Neuron (in vitro differentiated cells): ENCODE data around the gene DFFA.
"Not testable (repeated sequence)": the region's sequence is repeated elsewhere in the genome, so short reads cannot be mapped to it uniquely, and the experiment has no call there.

Source experiments
- H2AFZ ChIP-seq: one replicate; pipeline ENCODE4 v1.6.1; 2013; ENCODE audit warnings: low read depth, mild to moderate bottlenecking, inconsistent platforms, low read length, moderate library complexity
- H3K27me3 ChIP-seq: one replicate; pipeline ENCODE4 v1.6.1; 2013; ENCODE audit warnings: low read length; ENCODE audit not compliant: insufficient read depth
- H3K36me3 ChIP-seq: one replicate; pipeline ENCODE4 v1.6.1; 2013; ENCODE audit warnings: low read length; ENCODE audit not compliant: insufficient read depth
- H3K4me1 ChIP-seq: one replicate; pipeline ENCODE4 v1.6.1; 2013; ENCODE audit warnings: low read length; ENCODE audit not compliant: insufficient read depth
- H3K4me3 ChIP-seq: 2 replicates; pipeline ENCODE4 v1.5.1; 2013; ENCODE audit warnings: mild to moderate bottlenecking, low read length, moderate library complexity
- H3K9me3 ChIP-seq: one replicate; pipeline ENCODE4 v1.6.1; 2013; ENCODE audit warnings: low read length

Gene DFFA

DNA sequence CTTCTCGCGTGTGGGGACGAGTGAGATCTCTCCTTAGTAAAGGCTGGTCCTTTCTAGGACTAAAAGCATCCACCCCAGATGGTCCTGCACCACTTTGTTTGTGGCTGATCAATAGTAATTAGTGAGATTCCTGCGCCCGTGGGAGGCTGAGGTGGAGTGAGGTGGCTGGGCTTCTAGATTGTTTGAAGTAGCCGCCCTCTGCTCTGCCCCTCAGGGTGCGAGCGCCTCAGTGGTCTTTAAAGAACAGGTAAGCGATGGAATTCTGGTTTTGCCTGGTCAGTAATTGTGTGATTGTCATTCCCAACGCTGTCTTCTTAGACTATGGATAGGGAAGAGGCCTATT, 23.1 kb upstream of the DFFA start:
- Histone ChIP-seq H3K27me3 (no peaks in the 10 kb centered on the region), H2AFZ (no peak overlapping the region), H3K4me1 (peaks cover 31% of the 10 kb centered on the region), H3K9me3 (no peaks in the 10 kb centered on the region), H3K4me3 (no peak overlapping the region), H3K36me3 (peaks cover 8% of the 10 kb centered on the region)

DNA sequence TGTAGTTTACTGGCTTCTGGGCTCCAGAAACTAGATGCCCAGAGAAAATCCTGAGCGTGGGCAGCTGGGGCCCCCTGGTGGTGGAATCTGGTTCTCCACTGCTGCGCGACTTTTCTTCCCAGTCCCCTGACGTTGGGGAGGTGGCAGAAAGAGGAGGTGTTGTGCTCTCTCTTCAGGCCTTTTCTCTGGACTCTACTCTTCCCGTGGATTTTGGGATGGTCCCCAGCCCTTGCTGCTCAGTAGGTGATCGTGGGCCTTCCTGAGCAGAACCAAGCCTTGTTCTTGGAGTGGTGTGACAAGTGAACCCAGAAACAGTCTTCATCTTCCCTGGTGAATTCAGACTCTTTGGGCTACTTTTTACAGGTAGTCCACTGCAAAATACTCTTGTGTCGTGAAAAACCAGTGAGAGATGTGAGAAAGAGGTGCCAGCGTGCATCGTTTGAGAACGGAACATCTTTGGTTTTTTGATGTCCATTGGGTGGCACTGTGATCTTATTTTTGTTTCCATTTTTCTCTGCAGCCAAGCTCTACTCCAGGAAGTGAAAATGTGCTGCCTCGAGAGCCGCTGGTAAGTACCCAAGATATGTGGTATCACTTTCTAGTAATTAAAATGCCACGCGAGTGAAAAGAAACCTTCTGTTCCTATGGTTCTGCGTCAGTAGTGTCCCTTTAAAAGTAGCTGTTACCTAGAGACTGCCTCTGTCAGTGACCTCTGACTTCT, 22.6 kb upstream of the DFFA start:
- H3K4me3 ChIP-seq, result no peak overlapping the region

DNA sequence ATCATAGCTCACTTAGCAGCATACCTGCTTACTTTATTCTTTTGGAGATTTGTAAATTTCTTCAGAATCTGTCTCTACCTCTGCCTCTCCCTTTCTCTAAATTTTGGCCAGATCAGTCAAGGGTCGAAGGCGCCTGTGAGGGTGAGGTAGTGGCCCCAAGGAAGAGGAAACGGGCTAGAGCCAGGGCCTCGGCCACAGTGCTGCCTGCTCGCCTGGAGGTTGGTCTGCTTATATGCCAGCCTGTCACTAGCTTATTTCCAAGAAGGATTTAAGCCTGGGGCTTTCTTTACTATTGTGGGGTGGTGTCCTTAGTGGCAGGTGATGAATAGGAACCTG, 22.1 kb upstream of the DFFA start:
- H3K9me3 ChIP-seq, result no peaks in the 10 kb centered on the region
- H2AFZ ChIP-seq, result no peak overlapping the region
- H3K4me1 ChIP-seq, result peaks cover 41% of the 10 kb centered on the region
- no peak overlapping the region for H3K4me3 ChIP-seq
- no peaks in the 10 kb centered on the region for H3K27me3 ChIP-seq
- peaks cover 8% of the 10 kb centered on the region for H3K36me3 ChIP-seq

More for the DNA sequence above, 22.6 kb upstream of the DFFA start:
- Histone ChIP-seq H3K27me3 (no peaks in the 10 kb centered on the region), H3K9me3 (no peaks in the 10 kb centered on the region), H3K4me1 (peaks cover 36% of the 10 kb centered on the region), H2AFZ (no peak overlapping the region), H3K36me3 (peaks cover 8% of the 10 kb centered on the region)

DNA sequence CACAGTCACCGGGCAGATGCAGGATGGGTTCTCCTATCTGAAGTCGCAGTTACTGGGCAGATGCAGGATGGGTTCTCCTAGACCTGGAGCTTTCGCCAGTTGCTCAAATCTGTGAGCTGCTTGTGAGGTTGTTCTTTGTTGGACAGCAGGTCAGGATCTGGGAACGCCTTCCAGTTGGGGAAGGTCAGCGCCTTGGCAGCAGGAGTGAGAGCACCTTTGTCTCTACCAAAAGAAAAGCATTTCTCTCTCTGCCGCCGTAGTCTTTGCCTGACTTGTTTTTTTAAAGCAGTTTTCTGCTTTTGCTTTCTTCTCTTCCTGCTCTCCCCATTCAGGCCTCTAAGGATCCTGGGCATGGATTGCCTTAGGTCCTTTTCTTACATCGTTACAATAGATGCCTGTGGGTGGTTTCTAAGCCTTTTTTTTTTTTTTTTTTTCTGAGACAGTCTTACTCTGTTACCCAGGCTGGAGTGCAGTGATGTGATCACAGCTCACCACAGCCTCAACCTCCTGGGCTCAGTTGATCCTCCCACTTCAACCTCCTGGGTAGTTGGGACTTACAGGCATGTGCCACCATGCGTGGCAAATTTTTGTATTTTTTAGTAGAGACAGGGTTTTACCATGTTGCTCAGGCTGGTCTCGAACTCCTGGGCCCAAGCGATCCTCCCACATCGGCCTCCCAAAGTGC, 18.1 kb upstream of the DFFA start:
- Histone ChIP-seq H2AFZ (no peak overlapping the region), H3K9me3 (no peaks in the 10 kb centered on the region), H3K4me1 (peaks cover 36% of the 10 kb centered on the region), H3K4me3 (peak overlapping the region; percentile 3), H3K36me3 (peaks cover under 1% of the 10 kb centered on the region), H3K27me3 (no peaks in the 10 kb centered on the region)

DNA sequence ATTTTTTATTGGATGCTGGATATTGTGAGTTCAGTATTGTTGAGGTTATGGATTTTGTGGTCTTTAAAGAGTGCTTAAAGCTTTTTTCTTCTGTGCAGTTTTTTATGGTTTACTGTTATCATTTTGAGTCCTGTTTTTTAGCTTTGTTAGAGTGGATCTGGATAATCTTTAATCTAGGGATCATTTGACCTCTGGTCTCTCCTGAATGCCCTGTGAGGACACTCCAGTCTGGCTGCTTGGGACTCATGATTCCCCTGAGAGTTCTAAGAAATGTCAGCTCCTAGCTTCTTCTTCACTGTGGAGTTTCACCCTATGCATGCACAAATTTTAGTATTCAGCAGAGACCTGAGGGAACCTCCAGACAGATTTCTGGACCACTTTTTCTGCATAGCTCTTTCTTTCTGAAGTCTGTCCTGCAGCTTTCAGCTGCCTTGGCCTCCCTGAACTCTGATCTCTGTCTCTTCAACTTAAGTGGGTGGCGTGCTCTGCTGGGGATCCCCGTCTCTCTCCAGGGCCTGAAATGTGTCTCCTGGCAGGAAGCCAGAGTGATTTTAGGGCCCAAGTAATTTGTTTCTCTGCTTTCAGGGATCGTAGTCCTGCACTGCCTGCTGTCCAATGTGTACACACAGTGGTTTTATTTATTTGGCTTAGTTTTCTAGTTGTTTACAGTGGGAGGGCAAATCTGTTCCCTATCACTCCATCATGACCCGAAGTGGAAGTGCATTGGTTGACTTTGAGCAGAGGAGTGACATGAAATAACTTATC, 17.1 kb upstream of the DFFA start:
- Histone ChIP-seq H3K4me1 (peaks cover 26% of the 10 kb centered on the region), H3K36me3 (peaks cover 2% of the 10 kb centered on the region), H3K27me3 (no peaks in the 10 kb centered on the region), H2AFZ (no peak overlapping the region), H3K9me3 (no peaks in the 10 kb centered on the region), H3K4me3 (no peak overlapping the region)

DNA sequence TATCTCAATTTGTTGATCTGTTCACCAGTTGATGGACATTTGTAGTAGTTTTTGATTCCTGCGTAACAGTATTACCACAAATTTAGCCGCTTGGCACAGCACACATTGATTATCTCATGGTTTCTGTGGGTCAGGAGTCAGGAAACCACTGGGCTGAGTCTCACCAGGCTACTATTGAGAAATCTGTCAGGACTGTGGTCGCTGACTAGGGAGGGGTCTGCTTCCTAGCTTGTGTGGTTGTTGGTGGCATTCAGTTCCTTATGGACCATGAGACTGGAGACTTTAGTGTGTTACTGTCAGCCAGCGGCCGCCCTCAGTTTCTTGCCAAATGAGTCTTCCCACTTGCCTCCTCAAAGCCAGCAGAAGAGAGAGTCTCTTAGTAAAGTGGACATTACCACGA, 12.2 kb upstream of the DFFA start:
- Histone ChIP-seq H3K27me3 (no peaks in the 10 kb centered on the region), H3K4me3 (no peak overlapping the region), H3K4me1 (peaks cover 4% of the 10 kb centered on the region), H2AFZ (no peak overlapping the region), H3K9me3 (no peaks in the 10 kb centered on the region), H3K36me3 (peaks cover 6% of the 10 kb centered on the region)

DNA sequence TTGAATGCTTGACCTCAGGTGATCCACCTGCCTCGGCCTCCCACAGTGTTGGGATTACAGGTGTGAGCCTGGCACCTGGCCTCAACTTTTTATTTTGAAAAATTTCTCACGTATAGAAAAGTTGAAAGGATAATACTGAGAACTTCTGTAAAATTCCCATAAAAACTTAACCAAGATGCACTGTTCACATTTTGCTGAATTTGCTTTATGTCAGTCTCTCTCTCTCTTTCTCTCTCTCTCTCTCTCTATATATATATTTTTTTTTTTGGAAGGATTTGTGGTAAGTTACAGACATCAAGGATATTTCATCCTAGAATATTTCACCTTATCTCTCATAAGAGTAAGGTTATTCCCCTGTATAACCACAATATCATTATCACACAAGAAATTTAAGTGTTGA, 8.3 kb upstream of the DFFA start:
- H3K9me3 ChIP-seq, result no peaks in the 10 kb centered on the region
- H3K4me3 ChIP-seq, result no peak overlapping the region
- H3K27me3 ChIP-seq, result no peaks in the 10 kb centered on the region
- H3K4me1 ChIP-seq, result peaks cover 8% of the 10 kb centered on the region
- no peak overlapping the region for H2AFZ ChIP-seq
- H3K36me3 ChIP-seq, result peaks cover 8% of the 10 kb centered on the region

DNA sequence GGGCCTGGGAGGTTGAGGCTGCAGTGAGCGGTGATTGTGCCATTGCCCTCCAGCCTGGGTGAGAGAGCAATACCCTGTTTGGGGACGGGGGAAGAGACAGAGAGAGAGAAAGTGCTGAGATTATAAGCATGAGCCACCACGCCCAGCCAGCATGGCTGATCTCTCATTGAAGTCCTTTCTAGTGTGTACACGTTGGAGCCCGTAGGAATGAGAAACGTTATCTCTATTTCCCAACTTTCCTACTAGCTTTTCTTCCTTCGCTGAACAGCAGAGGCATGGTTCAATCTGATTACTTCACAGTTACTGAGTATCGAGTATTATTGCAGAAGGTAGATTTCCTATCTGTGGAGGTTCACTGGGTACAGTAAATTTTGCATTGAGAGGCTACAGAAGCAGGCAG, 7.0 kb upstream of the DFFA start:
- Histone ChIP-seq H3K27me3 (no peaks in the 10 kb centered on the region), H3K36me3 (peaks cover 7% of the 10 kb centered on the region), H3K9me3 (no peaks in the 10 kb centered on the region), H3K4me3 (no peak overlapping the region), H2AFZ (no peak overlapping the region), H3K4me1 (peaks cover 12% of the 10 kb centered on the region)

DNA sequence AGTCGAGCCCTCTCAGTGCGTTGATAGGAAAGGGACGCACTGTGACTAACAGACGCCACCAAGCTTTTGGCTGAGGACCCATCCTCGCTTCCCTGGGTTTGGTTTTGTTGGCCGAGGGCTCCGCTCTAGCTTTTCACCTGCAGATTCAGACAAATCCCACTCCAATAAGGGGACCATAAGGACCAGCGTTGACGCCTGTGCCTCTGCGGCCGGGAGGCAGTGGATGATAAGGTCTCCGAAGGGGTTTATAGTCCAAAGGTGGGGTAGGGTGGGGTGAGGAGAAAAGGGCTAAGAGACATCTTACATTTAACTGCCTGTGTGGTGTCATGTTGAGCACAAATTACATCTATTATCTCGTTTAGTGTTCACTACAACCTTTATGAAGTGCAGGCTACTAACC, 3.2 kb upstream of the DFFA start:
- Histone ChIP-seq H3K36me3 (peaks cover 4% of the 10 kb centered on the region), H3K4me1 (peaks cover 18% of the 10 kb centered on the region), H3K9me3 (no peaks in the 10 kb centered on the region), H3K27me3 (no peaks in the 10 kb centered on the region), H2AFZ (peak overlapping the region; percentile 33), H3K4me3 (peak overlapping the region; percentile 70)

DNA sequence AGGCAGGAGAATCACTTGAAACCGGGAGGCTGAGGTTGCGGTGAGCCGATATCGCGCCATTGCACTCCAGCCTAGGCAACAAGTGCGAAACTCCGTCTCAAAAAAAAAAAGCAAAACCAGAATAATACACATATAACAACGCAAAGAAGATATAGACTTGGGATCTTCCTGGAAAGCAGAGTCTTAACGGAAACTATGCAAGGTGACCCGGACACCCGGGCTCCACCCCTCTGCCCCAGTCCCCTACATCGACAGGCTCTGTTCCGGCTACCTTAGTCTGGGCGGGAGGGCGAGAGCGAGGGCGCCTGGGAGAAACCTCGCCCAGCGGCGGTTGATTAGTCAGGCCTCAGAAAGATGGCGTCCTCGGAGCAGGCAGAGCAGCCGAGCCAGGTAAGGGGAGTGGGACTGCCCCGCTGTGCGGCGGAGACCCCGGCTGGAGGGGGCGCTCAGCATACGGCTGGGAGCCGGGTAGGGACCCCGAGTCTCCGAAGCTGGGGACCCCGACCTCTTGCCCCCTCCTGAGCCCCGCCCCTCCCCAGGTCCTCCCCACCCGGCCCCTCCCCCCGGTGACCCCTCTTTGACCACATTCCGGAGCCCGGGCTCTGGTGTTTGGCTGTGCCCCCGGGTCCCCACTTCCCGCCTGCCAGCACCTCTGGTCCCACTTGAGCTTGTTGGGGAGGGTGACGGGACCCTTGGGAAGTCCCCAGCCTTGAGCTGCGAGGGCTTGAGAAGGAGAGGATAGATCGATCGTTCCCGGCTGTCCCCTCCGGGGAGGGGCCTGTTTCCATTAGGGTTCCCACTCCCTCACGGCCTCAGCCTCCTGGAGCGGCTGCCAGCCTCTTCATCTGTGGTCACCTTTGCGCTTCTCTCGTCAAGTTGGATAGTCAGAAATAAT, 2.5 kb upstream of the DFFA start, which contains the start of gene PEX14:
PEX14 (plus strand) TSS at position 338 of the 895 bp plus-strand sequence; CDS start at position 355, 17 bp downstream.
- H3K4me3 ChIP-seq, result peak within 1 kb of the TSS; percentile 70

DNA sequence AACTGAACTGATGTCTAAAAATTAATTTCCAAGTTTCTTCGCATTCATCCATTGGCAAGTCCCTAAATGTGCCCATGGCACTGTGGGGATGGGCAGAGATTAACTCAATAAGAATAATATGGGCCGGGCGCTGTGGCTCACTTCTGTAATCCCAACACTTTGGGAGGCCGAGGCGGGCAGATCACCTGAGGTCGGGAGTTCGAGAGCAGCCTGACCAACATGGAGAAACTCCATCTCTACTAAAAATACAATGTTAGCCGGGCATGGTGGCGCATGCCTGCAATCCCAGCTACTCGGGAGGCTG, 1.9 kb upstream of the DFFA start:
- H3K9me3 ChIP-seq, H3K27me3 ChIP-seq, H3K36me3 ChIP-seq: not testable (repeated sequence)
- Histone ChIP-seq H3K4me3 (peak overlapping the region; percentile 70), H2AFZ (peak overlapping the region; percentile 39), H3K4me1 (peaks cover 18% of the 10 kb centered on the region)

More for the DNA sequence above, 2.5 kb upstream of the DFFA start, which contains the start of gene PEX14:
- peaks cover 18% of the 10 kb centered on the region for H3K4me1 ChIP-seq
- no peaks in the 10 kb centered on the region for H3K9me3 ChIP-seq
- peak within 1 kb of the TSS; percentile 39 for H2AFZ ChIP-seq
- H3K36me3 ChIP-seq, result peaks cover 4% of the 10 kb centered on the region
- H3K27me3 ChIP-seq, result no peaks in the 10 kb centered on the region

DNA sequence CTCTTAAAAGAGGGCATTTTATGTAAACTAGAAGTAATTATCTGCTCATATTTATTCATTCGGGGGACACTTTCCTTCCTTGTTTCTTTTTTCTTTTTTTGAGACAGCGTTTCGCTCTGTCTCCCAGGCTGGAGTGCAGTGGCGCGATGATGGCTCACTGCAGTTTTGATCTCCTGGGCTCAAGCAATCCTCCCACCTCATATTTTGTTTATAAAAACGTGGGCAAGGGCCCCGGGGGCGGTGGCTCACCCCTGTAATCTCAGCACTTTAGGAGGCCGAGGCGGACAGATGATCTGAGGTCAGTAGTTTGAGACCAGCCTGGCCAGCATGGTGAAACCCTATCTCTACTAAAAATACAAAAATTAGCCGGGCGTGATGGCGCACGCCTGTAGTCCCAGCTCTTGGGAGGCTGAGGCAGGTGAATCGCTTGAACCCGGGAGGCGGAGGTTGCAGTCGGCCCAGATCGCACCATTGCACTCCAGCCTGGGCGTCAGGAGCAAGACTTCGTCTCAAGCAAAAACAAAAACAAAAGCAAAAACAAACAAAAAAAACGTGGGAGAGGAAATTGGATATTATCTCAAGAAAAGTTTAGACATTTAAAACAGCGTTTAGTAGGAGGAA, 926 bp upstream of the DFFA start:
- H2AFZ ChIP-seq, result peak overlapping the region; percentile 79
- no peaks in the 10 kb centered on the region for H3K27me3 ChIP-seq
- H3K9me3 ChIP-seq, result no peaks in the 10 kb centered on the region
- no peak overlapping the region for H3K4me3 ChIP-seq
- peaks cover 8% of the 10 kb centered on the region for H3K36me3 ChIP-seq
- peaks cover 18% of the 10 kb centered on the region for H3K4me1 ChIP-seq
